Keratinocyte (primary cell): ENCODE measurements around the gene EID2B. TPM values are rescaled to one million over a fixed set of nuclear protein-coding genes. Genes with fewer than 3 reads are reported as not detected.

Experiments used
- DNase-seq: peaks from one replicate; pipeline ENCODE4 v3.0.0-alpha.2; 2011; ENCODE audit warnings: low read depth, missing footprints, low spot score
- FAIRE-seq: peaks from 2 replicates; lab custom pipeline; 2011; peaks lifted over from hg19 to GRCh38; lab: Jason Lieb, UNC
- H2AFZ ChIP-seq: 2 replicates; pipeline ENCODE4 v1.6.0; 2012; ENCODE audit warnings: low read length, control low read depth, inconsistent platforms; ENCODE audit not compliant: control insufficient read depth
- H3K27ac ChIP-seq: 2 replicates; pipeline ENCODE4 v1.5.1; 2011; ENCODE audit warnings: low read length; ENCODE audit not compliant: control insufficient read depth, insufficient read depth
- H3K27me3 ChIP-seq: 3 replicates; pipeline ENCODE4 v1.6.0; 2011; ENCODE audit warnings: low read length; ENCODE audit not compliant: control insufficient read depth, insufficient read depth; ENCODE audit errors: extremely low read depth
- H3K36me3 ChIP-seq, 2 experiments: 2 replicates in 1 of 2; 3 replicates in 1 of 2; pipeline ENCODE4 v1.5.1; 2011; ENCODE audit warnings: low read length in 2 of 2, mild to moderate bottlenecking in 1 of 2; ENCODE audit not compliant: control insufficient read depth in 2 of 2, insufficient read depth in 2 of 2; ENCODE audit errors: extremely low read depth in 1 of 2
- H3K4me1 ChIP-seq: 3 replicates; pipeline ENCODE4 v1.5.1; 2011; ENCODE audit warnings: low read length; ENCODE audit not compliant: control insufficient read depth, insufficient read depth; ENCODE audit errors: extremely low read depth
- H3K4me2 ChIP-seq: 3 replicates; pipeline ENCODE4 v1.6.0; 2011; ENCODE audit warnings: low read depth, low read length; ENCODE audit not compliant: control insufficient read depth, insufficient read depth; ENCODE audit errors: extremely low read depth
- H3K4me3 ChIP-seq, 3 experiments: fragments of 200-600 bp in 1 of 3; sonication (generic) in 1 of 3; 2 replicates in 2 of 3; 3 replicates in 1 of 3; pipeline ENCODE4 v1.5.1; 2011 to 2016; ENCODE audit warnings: low read length in 3 of 3, mild to moderate bottlenecking in 3 of 3, control low read depth in 2 of 3, inconsistent platforms in 1 of 3, low read depth in 1 of 3, mixed read lengths in 1 of 3, mixed run types in 1 of 3, moderate library complexity in 1 of 3; ENCODE audit not compliant: control insufficient read depth in 2 of 3, insufficient read depth in 2 of 3; ENCODE audit errors: extremely low read depth in 1 of 3
- H3K79me2 ChIP-seq: 2 replicates; pipeline ENCODE4 v1.6.0; 2012; ENCODE audit warnings: low read length; ENCODE audit not compliant: control insufficient read depth, insufficient read depth
- H3K9ac ChIP-seq: 3 replicates; pipeline ENCODE4 v1.6.0; 2011; ENCODE audit warnings: low read length; ENCODE audit not compliant: control insufficient read depth, insufficient read depth; ENCODE audit errors: extremely low read depth
- H3K9me1 ChIP-seq: 3 replicates; pipeline ENCODE4 v1.6.0; 2011; ENCODE audit warnings: low read length; ENCODE audit not compliant: control insufficient read depth, insufficient read depth; ENCODE audit errors: extremely low read depth
- H3K9me3 ChIP-seq: 2 replicates; pipeline ENCODE4 v1.5.1; 2012; ENCODE audit warnings: low read depth, low read length; ENCODE audit not compliant: control insufficient read depth
- H4K20me1 ChIP-seq: 3 replicates; pipeline ENCODE4 v1.6.0; 2011; ENCODE audit warnings: low read length; ENCODE audit not compliant: control insufficient read depth, insufficient read depth; ENCODE audit errors: extremely low read depth
- CTCF ChIP-seq, 3 experiments: IDR thresholded peaks in 1 of 3; conservative IDR thresholded peaks in 1 of 3; optimal IDR thresholded peaks in 1 of 3; 2 replicates in 2 of 3; 3 replicates in 1 of 3; pipeline versions ENCODE3 to v1.5.1; 2011; ENCODE audit warnings: low read length in 3 of 3, mild to moderate bottlenecking in 3 of 3, moderate library complexity in 2 of 3, control low read depth in 1 of 3, inconsistent platforms in 1 of 3; ENCODE audit not compliant: insufficient read depth in 2 of 3; ENCODE audit errors: extremely low read depth in 1 of 3
- EZH2 ChIP-seq: IDR thresholded peaks from one replicate; pipeline ENCODE4 v1.6.1; 2012; ENCODE audit warnings: inconsistent platforms, mild to moderate bottlenecking, low read length, moderate library complexity
- dilution Hi-C: fragments of 300-500 bp; cut with MboI; formaldehyde crosslinking; loops from one replicate; pipeline ENCODE4 v1.7.0; 2020; ENCODE audit warnings: low sequenced_read_pairs; ENCODE audit not compliant: extremely low pct_ligation_motif_present
- polyA plus RNA-seq, 5 experiments: library from polyadenylated mRNA; depleted of rRNA in 3 of 5; stranded (reverse) in 3 of 5; stranded (forward) in 1 of 5; unstranded in 1 of 5; fragments of >200 nt; gene quantifications; 1 replicate in 1 of 5; 2 replicates in 3 of 5; 3 replicates in 1 of 5; pipeline versions ENCODE4 v1.2.1 to v1.2.3, GENCODE V29; 2011 to 2012; ENCODE audit warnings: missing spikeins in 2 of 5, low read depth in 1 of 5, low replicate concordance in 1 of 5

Gene EID2B
- polyA plus RNA-seq, 1 donor (not counting 4 experiments of a cell fraction or from before 2014, with no cell fraction given) = 1.1 TPM

- H3K4me2 ChIP-seq = no peak overlapping the region
- no peak for DNase-seq
- no peak overlapping the region for H3K9ac ChIP-seq
- no peak overlapping the region for H3K4me3 ChIP-seq
- no peak for FAIRE-seq
- dilution Hi-C loops = loop anchor here (5.0 kb wide), 1 partner anchor 94 kb away; the partner anchor contains the start of gene LGALS16
- no peaks in the 10 kb centered on the region for H3K4me1 ChIP-seq
- TF ChIP-seq EZH2 (no peak), CTCF (optimal IDR thresholded peaks at IDR 0.05 in 1 of 3, IDR thresholded peaks at IDR 0.05 in 1 of 3, conservative IDR thresholded peaks at IDR 0.05 in 1 of 3; ENCODE audit: extremely low read depth in 1 of 3, insufficient read depth in 2 of 3, low read length in 3 of 3) (no peak)
- no peaks in the 10 kb centered on the region for H3K9me1 ChIP-seq
- no peaks in the 10 kb centered on the region for H3K79me2 ChIP-seq
- H3K36me3 ChIP-seq = no peaks in the 10 kb centered on the region
- no peaks in the 10 kb centered on the region for H4K20me1 ChIP-seq
- no peak overlapping the region for H3K27ac ChIP-seq
- no peaks in the 10 kb centered on the region for H3K9me3 ChIP-seq
- no peak overlapping the region for H2AFZ ChIP-seq
- no peaks in the 10 kb centered on the region for H3K27me3 ChIP-seq
Observed at GRCh38 chr19:39563408-39563807, 30.8 kb upstream of the EID2B start.

GRCh38 chr19:39558624-39559117, 26.0 kb upstream of the EID2B start:
- H3K9me1 ChIP-seq = no peaks in the 10 kb centered on the region
- H3K27ac ChIP-seq = no peak overlapping the region
- H3K36me3 ChIP-seq = no peaks in the 10 kb centered on the region
- no peaks in the 10 kb centered on the region for H4K20me1 ChIP-seq
- no peak overlapping the region for H2AFZ ChIP-seq
- no peak overlapping the region for H3K9ac ChIP-seq
- H3K4me2 ChIP-seq = no peak overlapping the region
- FAIRE-seq = no peak
- no peak overlapping the region for H3K4me3 ChIP-seq
- H3K79me2 ChIP-seq = no peaks in the 10 kb centered on the region
- TF ChIP-seq EZH2 = no peak
- no peak for TF ChIP-seq CTCF (optimal IDR thresholded peaks at IDR 0.05 in 1 of 3, IDR thresholded peaks at IDR 0.05 in 1 of 3, conservative IDR thresholded peaks at IDR 0.05 in 1 of 3; ENCODE audit: extremely low read depth in 1 of 3, insufficient read depth in 2 of 3, low read length in 3 of 3)
- H3K27me3 ChIP-seq = peaks cover 4% of the 10 kb centered on the region
- H3K9me3 ChIP-seq = no peaks in the 10 kb centered on the region
- DNase-seq = no peak
- dilution Hi-C loops = no loop called here
- H3K4me1 ChIP-seq = no peaks in the 10 kb centered on the region
